Fibroblast of lung (primary cell): ENCODE results near the gene NPHP3. TPM values are rescaled to one million over a fixed set of nuclear protein-coding genes. Genes with fewer than 3 reads are reported as not detected.
A peak's percentile ranks its signal among the peaks of the same experiment; 100 is the strongest.

Source experiments
- DNase-seq, 2 donors: peaks; one replicate each; pipeline versions ENCODE4 v3.0.0 to v3.0.0-alpha.2; 2010; ENCODE audit warnings: low read depth in 2 of 2
- H2AFZ ChIP-seq: 2 replicates; pipeline ENCODE4 v1.5.1; 2012; ENCODE audit warnings: low read length, control low read depth, inconsistent platforms
- H3K27ac ChIP-seq: 2 replicates; pipeline ENCODE4 v1.5.1; 2011; ENCODE audit warnings: low read length, control low read depth; ENCODE audit not compliant: insufficient read depth
- H3K27me3 ChIP-seq: 2 replicates; pipeline ENCODE4 v1.5.1; 2011; ENCODE audit warnings: mild to moderate bottlenecking, low read length; ENCODE audit not compliant: control insufficient read depth, insufficient read depth
- H3K36me3 ChIP-seq: 2 replicates; pipeline ENCODE4 v1.5.1; 2011; ENCODE audit warnings: low read length; ENCODE audit not compliant: control insufficient read depth, insufficient read depth
- H3K4me1 ChIP-seq: 2 replicates; pipeline ENCODE4 v1.5.1; 2011; ENCODE audit warnings: low read length; ENCODE audit not compliant: control insufficient read depth, insufficient read depth; ENCODE audit errors: extremely low read depth
- H3K4me2 ChIP-seq: 2 replicates; pipeline ENCODE4 v1.5.1; 2011; ENCODE audit warnings: low read length, control low read depth; ENCODE audit not compliant: insufficient read depth; ENCODE audit errors: extremely low read depth
- H3K4me3 ChIP-seq, 4 experiments: fragments of 200-600 bp in 1 of 4; sonication (generic) in 1 of 4; replicated peaks in 1 of 4; 2 replicates each; pipeline ENCODE4 v1.5.1; 2011 to 2016; ENCODE audit warnings: low read length in 4 of 4, low read depth in 3 of 4, mild to moderate bottlenecking in 3 of 4, control low read depth in 2 of 4, inconsistent platforms in 1 of 4, mixed read lengths in 1 of 4; ENCODE audit not compliant: insufficient read depth in 1 of 4; ENCODE audit errors: control extremely low read depth in 1 of 4
- H3K79me2 ChIP-seq: 2 replicates; pipeline ENCODE4 v1.5.1; 2012; ENCODE audit warnings: mild to moderate bottlenecking, low read length, inconsistent platforms; ENCODE audit not compliant: control insufficient read depth, insufficient read depth
- H3K9ac ChIP-seq: 2 replicates; pipeline ENCODE4 v1.5.1; 2011; ENCODE audit warnings: mild to moderate bottlenecking, low read length, control low read depth; ENCODE audit not compliant: insufficient read depth
- H3K9me3 ChIP-seq: 2 replicates; pipeline ENCODE4 v1.5.1; 2012; ENCODE audit warnings: low read depth, low read length; ENCODE audit not compliant: control insufficient read depth, insufficient read depth
- H4K20me1 ChIP-seq: 2 replicates; pipeline ENCODE4 v1.5.1; 2011; ENCODE audit warnings: low read length; ENCODE audit not compliant: control insufficient read depth, insufficient read depth; ENCODE audit errors: extremely low read depth
- EZH2 ChIP-seq: IDR thresholded peaks from 2 replicates; pipeline ENCODE4 v1.5.1; 2012; ENCODE audit warnings: low read length, control low read depth, mild to moderate bottlenecking; ENCODE audit errors: missing control alignments
- polyA plus RNA-seq, 2 donors: library from polyadenylated mRNA; depleted of rRNA in 1 of 2; stranded (reverse) in 1 of 2; unstranded in 1 of 2; fragments of >200 nt; gene quantifications; 2 replicates each; pipeline ENCODE4 v1.2.1, GENCODE V29; 2011 to 2012; ENCODE audit warnings: missing spikeins in 1 of 2
- total RNA-seq: library from RNA; depleted of rRNA; stranded (reverse); fragments of >200 nt; gene quantifications from 2 replicates; pipeline ENCODE4 v1.2.1, GENCODE V29; 2014
- TF ChIP-seq, protein P1 (sequence below), 2 donors: IDR thresholded peaks in 1 of 2; conservative IDR thresholded peaks in 1 of 2; 1 replicate in 1 of 2; 2 replicates in 1 of 2; pipeline ENCODE4 v1.5.1; 2011 to 2012; ENCODE audit warnings: low read length in 2 of 2, control low read depth in 1 of 2, inconsistent platforms in 1 of 2, low read depth in 1 of 2, mild to moderate bottlenecking in 1 of 2

The NPHP3 gene
- total and polyA plus RNA-seq, 2 donors (not counting 1 experiment from before 2014, with no cell fraction given), result 24.4 to 38.5 TPM

DNA sequence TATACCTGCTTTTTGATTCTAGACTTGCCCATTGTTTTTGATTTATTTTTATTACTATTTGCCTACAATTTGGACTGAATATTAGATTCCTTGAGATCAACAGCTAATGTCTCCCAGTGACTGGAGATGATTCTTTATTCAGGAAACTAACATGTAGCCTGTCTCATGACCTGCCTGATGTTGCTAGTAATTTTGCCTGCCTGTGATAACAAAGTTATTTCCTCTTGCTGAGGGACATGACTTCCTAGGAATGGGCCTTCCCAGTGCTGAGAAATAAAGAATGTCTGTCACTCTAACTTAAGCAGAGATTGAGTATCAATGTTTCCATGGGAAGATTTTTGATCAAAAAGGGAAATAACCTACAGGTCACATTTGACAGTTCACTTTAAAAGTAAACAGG is 13.4 kb upstream of the NPHP3 start:
- Histone ChIP-seq H2AFZ (no peak overlapping the region), H3K4me2 (no peak overlapping the region), H3K9ac (no peak overlapping the region), H3K4me3 (no peak overlapping the region), H3K27ac (no peak overlapping the region), H3K4me1 (no peaks in the 10 kb centered on the region), H3K79me2 (no peaks in the 10 kb centered on the region), H4K20me1 (no peaks in the 10 kb centered on the region), H3K9me3 (no peaks in the 10 kb centered on the region), H3K36me3 (no peaks in the 10 kb centered on the region), H3K27me3 (no peaks in the 10 kb centered on the region)
- TF ChIP-seq EZH2, result no peak
- TF ChIP-seq, protein P1, sequence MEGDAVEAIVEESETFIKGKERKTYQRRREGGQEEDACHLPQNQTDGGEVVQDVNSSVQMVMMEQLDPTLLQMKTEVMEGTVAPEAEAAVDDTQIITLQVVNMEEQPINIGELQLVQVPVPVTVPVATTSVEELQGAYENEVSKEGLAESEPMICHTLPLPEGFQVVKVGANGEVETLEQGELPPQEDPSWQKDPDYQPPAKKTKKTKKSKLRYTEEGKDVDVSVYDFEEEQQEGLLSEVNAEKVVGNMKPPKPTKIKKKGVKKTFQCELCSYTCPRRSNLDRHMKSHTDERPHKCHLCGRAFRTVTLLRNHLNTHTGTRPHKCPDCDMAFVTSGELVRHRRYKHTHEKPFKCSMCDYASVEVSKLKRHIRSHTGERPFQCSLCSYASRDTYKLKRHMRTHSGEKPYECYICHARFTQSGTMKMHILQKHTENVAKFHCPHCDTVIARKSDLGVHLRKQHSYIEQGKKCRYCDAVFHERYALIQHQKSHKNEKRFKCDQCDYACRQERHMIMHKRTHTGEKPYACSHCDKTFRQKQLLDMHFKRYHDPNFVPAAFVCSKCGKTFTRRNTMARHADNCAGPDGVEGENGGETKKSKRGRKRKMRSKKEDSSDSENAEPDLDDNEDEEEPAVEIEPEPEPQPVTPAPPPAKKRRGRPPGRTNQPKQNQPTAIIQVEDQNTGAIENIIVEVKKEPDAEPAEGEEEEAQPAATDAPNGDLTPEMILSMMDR (conservative IDR thresholded peaks at IDR 0.05 in 1 of 2, IDR thresholded peaks at IDR 0.05 in 1 of 2; ENCODE audit: low read depth in 1 of 2, low read length in 2 of 2), result no peak
- no peak for DNase-seq

DNA sequence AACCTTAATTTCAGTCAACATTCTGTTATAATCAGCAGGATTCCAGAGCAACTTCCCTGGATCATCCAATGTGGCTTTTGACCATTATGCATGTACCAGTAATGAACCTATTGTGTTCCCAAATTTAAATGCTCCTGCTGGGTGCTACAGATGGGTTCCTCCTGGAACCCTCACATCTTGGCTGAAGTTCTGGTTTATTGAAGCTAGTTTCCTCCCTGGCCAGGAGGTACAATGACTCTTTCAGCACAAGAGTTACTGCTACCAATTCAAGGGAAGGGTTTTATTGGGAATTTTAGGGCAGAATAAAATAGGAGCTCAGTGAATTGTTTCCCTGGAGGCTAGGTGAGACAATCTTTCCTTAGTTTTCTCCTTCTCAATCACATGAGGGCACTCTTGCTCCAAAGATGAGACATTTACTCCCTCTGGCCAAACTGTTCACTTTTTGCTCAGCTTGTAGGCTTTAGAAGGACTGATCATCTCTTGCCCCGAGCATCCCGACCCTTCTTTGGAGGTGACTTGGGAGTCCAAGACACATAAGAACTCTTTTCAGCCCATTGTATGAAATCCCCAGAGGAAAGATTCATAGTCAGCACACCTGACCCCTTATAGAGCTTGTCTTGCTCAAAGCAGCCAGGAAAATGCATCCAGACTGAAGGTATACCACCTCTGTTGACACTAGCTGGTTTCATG is 8.8 kb upstream of the NPHP3 start:
- H3K4me3 ChIP-seq, result no peak overlapping the region
- no peak overlapping the region for H3K9ac ChIP-seq
- H3K9me3 ChIP-seq, result no peaks in the 10 kb centered on the region
- no peaks in the 10 kb centered on the region for H3K4me1 ChIP-seq
- H3K79me2 ChIP-seq, result no peaks in the 10 kb centered on the region
- H3K27me3 ChIP-seq, result no peaks in the 10 kb centered on the region
- TF ChIP-seq EZH2, result no peak
- TF ChIP-seq, protein P1 (conservative IDR thresholded peaks at IDR 0.05 in 1 of 2, IDR thresholded peaks at IDR 0.05 in 1 of 2; ENCODE audit: low read depth in 1 of 2, low read length in 2 of 2), result peak; percentile 42 to 50
- no peak overlapping the region for H3K27ac ChIP-seq
- peak; percentile 44 to 76 for DNase-seq
- no peaks in the 10 kb centered on the region for H4K20me1 ChIP-seq
- no peak overlapping the region for H3K4me2 ChIP-seq
- H2AFZ ChIP-seq, result no peak overlapping the region
- H3K36me3 ChIP-seq, result no peaks in the 10 kb centered on the region

DNA sequence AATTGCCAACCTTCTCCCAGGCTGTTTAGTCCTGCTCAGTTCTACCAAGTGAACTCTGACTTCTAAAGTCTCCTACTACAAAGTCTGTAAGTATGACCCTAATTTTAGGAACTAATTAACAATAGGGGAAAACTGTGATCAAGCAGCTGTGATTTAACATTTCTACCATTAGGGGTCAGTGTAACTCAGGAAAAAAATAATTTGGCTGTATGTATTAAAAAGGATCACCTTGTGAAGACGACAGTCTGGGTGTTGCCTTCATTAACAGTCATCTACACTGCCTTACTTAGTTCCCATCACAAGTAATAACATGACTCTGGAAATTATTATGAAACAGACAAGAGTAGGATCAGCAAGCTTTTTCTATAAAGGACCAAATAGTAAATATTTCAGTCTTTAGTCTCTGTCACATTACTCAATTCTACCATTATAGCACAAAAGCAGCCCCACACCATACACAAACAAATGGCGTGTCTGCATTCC is 4.2 kb upstream of the NPHP3 start:
- H2AFZ ChIP-seq, result no peak overlapping the region
- peaks cover 3% of the 10 kb centered on the region for H3K4me1 ChIP-seq
- no peak for TF ChIP-seq EZH2
- TF ChIP-seq, protein P1 (conservative IDR thresholded peaks at IDR 0.05 in 1 of 2, IDR thresholded peaks at IDR 0.05 in 1 of 2; ENCODE audit: low read depth in 1 of 2, low read length in 2 of 2), result peak; percentile 42 to 57
- no peak overlapping the region for H3K9ac ChIP-seq
- no peak overlapping the region for H3K4me2 ChIP-seq
- peak; percentile 11 to 42 for DNase-seq
- H3K27ac ChIP-seq, result no peak overlapping the region
- H3K36me3 ChIP-seq, result no peaks in the 10 kb centered on the region
- no peaks in the 10 kb centered on the region for H4K20me1 ChIP-seq
- peaks cover 6% of the 10 kb centered on the region for H3K79me2 ChIP-seq
- H3K9me3 ChIP-seq, result no peaks in the 10 kb centered on the region
- no peak overlapping the region for H3K4me3 ChIP-seq
- no peaks in the 10 kb centered on the region for H3K27me3 ChIP-seq
